ENCODE results near the gene STK10.
A peak's percentile ranks its signal among the peaks of the same experiment; 100 is the strongest.

STK10 gene

GRCh38 chr5:172187118-172188032 is 649 bp downstream of the STK10 start:
- DNase-seq (ENCODE audit: low read depth) = peak; percentile 89
- H3K9me3 ChIP-seq (ENCODE audit: control insufficient read depth, low read length) = no peaks in the 10 kb centered on the region
- H3K9ac ChIP-seq (ENCODE audit: low read length) = peak overlapping the region; percentile 93
- H3K4me1 ChIP-seq (ENCODE audit: control insufficient read depth, insufficient read depth, low read length) = peaks cover 20% of the 10 kb centered on the region
- peaks cover 8% of the 10 kb centered on the region for H3K36me3 ChIP-seq (ENCODE audit: control insufficient read depth, insufficient read depth, low read length, severe bottlenecking)
- peak overlapping the region; percentile 92 for H3K4me3 ChIP-seq (ENCODE audit: low read length)
- H3K27me3 ChIP-seq (replicated peaks; ENCODE audit: control insufficient read depth, insufficient read depth, low read length) = no peaks in the 10 kb centered on the region

GRCh38 chr5:172186114-172186695 is 1.8 kb downstream of the STK10 start:
- Histone ChIP-seq H3K36me3 (ENCODE audit: control insufficient read depth, insufficient read depth, low read length, severe bottlenecking) (peaks cover 8% of the 10 kb centered on the region), H3K4me3 (ENCODE audit: low read length) (peak overlapping the region; percentile 92), H3K9ac (ENCODE audit: low read length) (peak overlapping the region; percentile 93), H3K4me1 (ENCODE audit: control insufficient read depth, insufficient read depth, low read length) (peaks cover 20% of the 10 kb centered on the region), H3K9me3 (ENCODE audit: control insufficient read depth, low read length) (no peaks in the 10 kb centered on the region), H3K27me3 (replicated peaks; ENCODE audit: control insufficient read depth, insufficient read depth, low read length) (no peaks in the 10 kb centered on the region)
- no peak for DNase-seq (ENCODE audit: low read depth)

- Histone ChIP-seq H3K27me3 (replicated peaks; ENCODE audit: control insufficient read depth, insufficient read depth, low read length) (no peaks in the 10 kb centered on the region), H3K9ac (ENCODE audit: low read length) (no peak overlapping the region), H3K4me1 (ENCODE audit: control insufficient read depth, insufficient read depth, low read length) (peaks cover 20% of the 10 kb centered on the region), H3K9me3 (ENCODE audit: control insufficient read depth, low read length) (no peaks in the 10 kb centered on the region), H3K36me3 (ENCODE audit: control insufficient read depth, insufficient read depth, low read length, severe bottlenecking) (peaks cover 12% of the 10 kb centered on the region), H3K4me3 (ENCODE audit: low read length) (no peak overlapping the region)
- DNase-seq (ENCODE audit: low read depth) = no peak
These were observed 2.9 kb downstream of the STK10 start for GRCh38 chr5:172185096-172185461.

- H3K36me3 ChIP-seq (ENCODE audit: control insufficient read depth, insufficient read depth, low read length, severe bottlenecking) = peaks cover 12% of the 10 kb centered on the region
- no peak for DNase-seq (ENCODE audit: low read depth)
- H3K4me3 ChIP-seq (ENCODE audit: low read length) = no peak overlapping the region
- H3K9me3 ChIP-seq (ENCODE audit: control insufficient read depth, low read length) = no peaks in the 10 kb centered on the region
- peaks cover 29% of the 10 kb centered on the region for H3K4me1 ChIP-seq (ENCODE audit: control insufficient read depth, insufficient read depth, low read length)
- no peak overlapping the region for H3K9ac ChIP-seq (ENCODE audit: low read length)
- H3K27me3 ChIP-seq (replicated peaks; ENCODE audit: control insufficient read depth, insufficient read depth, low read length) = no peaks in the 10 kb centered on the region
These were observed 4.1 kb downstream of the STK10 start for GRCh38 chr5:172183881-172184280.

GRCh38 chr5:172182291-172182690 is 5.7 kb downstream of the STK10 start:
- Histone ChIP-seq H3K4me3 (ENCODE audit: low read length) (no peak overlapping the region), H3K9ac (ENCODE audit: low read length) (no peak overlapping the region), H3K4me1 (ENCODE audit: control insufficient read depth, insufficient read depth, low read length) (peaks cover 29% of the 10 kb centered on the region), H3K36me3 (ENCODE audit: control insufficient read depth, insufficient read depth, low read length, severe bottlenecking) (peaks cover 12% of the 10 kb centered on the region), H3K27me3 (replicated peaks; ENCODE audit: control insufficient read depth, insufficient read depth, low read length) (no peaks in the 10 kb centered on the region), H3K9me3 (ENCODE audit: control insufficient read depth, low read length) (no peaks in the 10 kb centered on the region)
- no peak for DNase-seq (ENCODE audit: low read depth)

GRCh38 chr5:172180936-172181335 is 7.1 kb downstream of the STK10 start:
- H3K9me3 ChIP-seq (ENCODE audit: control insufficient read depth, low read length) = no peaks in the 10 kb centered on the region
- no peak overlapping the region for H3K9ac ChIP-seq (ENCODE audit: low read length)
- no peaks in the 10 kb centered on the region for H3K27me3 ChIP-seq (replicated peaks; ENCODE audit: control insufficient read depth, insufficient read depth, low read length)
- no peak overlapping the region for H3K4me3 ChIP-seq (ENCODE audit: low read length)
- H3K4me1 ChIP-seq (ENCODE audit: control insufficient read depth, insufficient read depth, low read length) = peaks cover 19% of the 10 kb centered on the region
- DNase-seq (ENCODE audit: low read depth) = no peak
- peaks cover 12% of the 10 kb centered on the region for H3K36me3 ChIP-seq (ENCODE audit: control insufficient read depth, insufficient read depth, low read length, severe bottlenecking)

- Histone ChIP-seq H3K27me3 (replicated peaks; ENCODE audit: control insufficient read depth, insufficient read depth, low read length) (no peaks in the 10 kb centered on the region), H3K4me1 (ENCODE audit: control insufficient read depth, insufficient read depth, low read length) (peaks cover 16% of the 10 kb centered on the region)
- peak; percentile 78 for DNase-seq (ENCODE audit: low read depth)
These were observed 8.7 kb downstream of the STK10 start for GRCh38 chr5:172178991-172179989.

GRCh38 chr5:172178301-172178987 is 9.6 kb downstream of the STK10 start:
- Histone ChIP-seq H3K27me3 (replicated peaks; ENCODE audit: control insufficient read depth, insufficient read depth, low read length) (no peaks in the 10 kb centered on the region), H3K9me3 (ENCODE audit: control insufficient read depth, low read length) (no peaks in the 10 kb centered on the region), H3K36me3 (ENCODE audit: control insufficient read depth, insufficient read depth, low read length, severe bottlenecking) (peaks cover 4% of the 10 kb centered on the region), H3K9ac (ENCODE audit: low read length) (no peak overlapping the region), H3K4me1 (ENCODE audit: control insufficient read depth, insufficient read depth, low read length) (peaks cover 22% of the 10 kb centered on the region), H3K4me3 (ENCODE audit: low read length) (no peak overlapping the region)
- no peak for DNase-seq (ENCODE audit: low read depth)

More at GRCh38 chr5:172178991-172179989, 8.7 kb downstream of the STK10 start:
- H3K36me3 ChIP-seq (ENCODE audit: control insufficient read depth, insufficient read depth, low read length, severe bottlenecking) = peaks cover 8% of the 10 kb centered on the region
- H3K9me3 ChIP-seq (ENCODE audit: control insufficient read depth, low read length) = no peaks in the 10 kb centered on the region
- H3K4me3 ChIP-seq (ENCODE audit: low read length) = peak overlapping the region; percentile 1
- peak overlapping the region; percentile 5 for H3K9ac ChIP-seq (ENCODE audit: low read length)

- Histone ChIP-seq H3K36me3 (ENCODE audit: control insufficient read depth, insufficient read depth, low read length, severe bottlenecking) (peaks cover 4% of the 10 kb centered on the region), H3K4me3 (ENCODE audit: low read length) (no peak overlapping the region), H3K27me3 (replicated peaks; ENCODE audit: control insufficient read depth, insufficient read depth, low read length) (no peaks in the 10 kb centered on the region), H3K9me3 (ENCODE audit: control insufficient read depth, low read length) (no peaks in the 10 kb centered on the region), H3K9ac (ENCODE audit: low read length) (no peak overlapping the region), H3K4me1 (ENCODE audit: control insufficient read depth, insufficient read depth, low read length) (peaks cover 30% of the 10 kb centered on the region)
- no peak for DNase-seq (ENCODE audit: low read depth)
These were observed 10.8 kb downstream of the STK10 start for GRCh38 chr5:172177176-172177575.

- no peak overlapping the region for H3K9ac ChIP-seq (ENCODE audit: low read length)
- H3K36me3 ChIP-seq (ENCODE audit: control insufficient read depth, insufficient read depth, low read length, severe bottlenecking) = no peaks in the 10 kb centered on the region
- H3K9me3 ChIP-seq (ENCODE audit: control insufficient read depth, low read length) = no peaks in the 10 kb centered on the region
- H3K4me1 ChIP-seq (ENCODE audit: control insufficient read depth, insufficient read depth, low read length) = peaks cover 30% of the 10 kb centered on the region
- H3K4me3 ChIP-seq (ENCODE audit: low read length) = no peak overlapping the region
- no peaks in the 10 kb centered on the region for H3K27me3 ChIP-seq (replicated peaks; ENCODE audit: control insufficient read depth, insufficient read depth, low read length)
- DNase-seq (ENCODE audit: low read depth) = no peak
These were observed 12.7 kb downstream of the STK10 start for GRCh38 chr5:172175263-172175719.

Measured in adipocyte (in vitro differentiated cells).